ENCODE data around the gene RUNX3.

DNA sequence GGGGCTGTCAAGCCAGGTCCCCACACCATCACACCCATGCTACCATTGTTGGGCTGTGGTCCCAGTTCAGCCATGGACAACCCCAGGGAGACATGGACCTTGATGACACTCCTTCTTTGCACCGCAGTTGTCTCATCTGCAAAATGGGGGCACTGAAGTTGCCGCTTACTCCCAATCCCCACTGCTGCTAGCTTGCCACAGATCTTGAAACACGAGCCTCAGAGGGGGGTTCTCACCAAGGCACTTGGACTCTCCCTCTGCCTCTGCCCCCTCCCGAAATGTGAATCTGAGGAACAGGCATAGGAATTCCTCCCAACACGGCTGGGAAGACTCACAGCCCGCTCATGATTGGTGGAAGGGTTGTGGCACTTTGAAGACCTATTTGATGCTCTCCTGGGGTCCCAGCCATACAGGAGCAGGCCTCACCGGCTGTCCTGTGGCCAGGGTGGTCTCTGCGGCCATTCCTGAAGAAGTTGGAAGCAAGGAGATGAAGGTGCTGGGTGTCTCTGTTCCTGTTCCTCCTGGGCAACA, 31.1 kb downstream of the RUNX3 start:
- no peak for TF ChIP-seq POLR2AphosphoS5 (IDR thresholded peaks at IDR 0.05)
- TF ChIP-seq, protein P1, sequence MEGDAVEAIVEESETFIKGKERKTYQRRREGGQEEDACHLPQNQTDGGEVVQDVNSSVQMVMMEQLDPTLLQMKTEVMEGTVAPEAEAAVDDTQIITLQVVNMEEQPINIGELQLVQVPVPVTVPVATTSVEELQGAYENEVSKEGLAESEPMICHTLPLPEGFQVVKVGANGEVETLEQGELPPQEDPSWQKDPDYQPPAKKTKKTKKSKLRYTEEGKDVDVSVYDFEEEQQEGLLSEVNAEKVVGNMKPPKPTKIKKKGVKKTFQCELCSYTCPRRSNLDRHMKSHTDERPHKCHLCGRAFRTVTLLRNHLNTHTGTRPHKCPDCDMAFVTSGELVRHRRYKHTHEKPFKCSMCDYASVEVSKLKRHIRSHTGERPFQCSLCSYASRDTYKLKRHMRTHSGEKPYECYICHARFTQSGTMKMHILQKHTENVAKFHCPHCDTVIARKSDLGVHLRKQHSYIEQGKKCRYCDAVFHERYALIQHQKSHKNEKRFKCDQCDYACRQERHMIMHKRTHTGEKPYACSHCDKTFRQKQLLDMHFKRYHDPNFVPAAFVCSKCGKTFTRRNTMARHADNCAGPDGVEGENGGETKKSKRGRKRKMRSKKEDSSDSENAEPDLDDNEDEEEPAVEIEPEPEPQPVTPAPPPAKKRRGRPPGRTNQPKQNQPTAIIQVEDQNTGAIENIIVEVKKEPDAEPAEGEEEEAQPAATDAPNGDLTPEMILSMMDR (IDR thresholded peaks at IDR 0.05), result no peak

All from upper lobe of left lung (tissue), 4 donors.